Osteoblast (primary cell): ENCODE data around the gene ARID3A. TPM values are rescaled to one million over a fixed set of nuclear protein-coding genes. Genes with fewer than 3 reads are reported as not detected.
A peak's percentile ranks its signal among the peaks of the same experiment; 100 is the strongest.

Source experiments
- DNase-seq: peaks from one replicate; pipeline ENCODE4 v3.0.0; 2011; ENCODE audit warnings: low spot score, mixed read lengths; ENCODE audit not compliant: insufficient read length; ENCODE audit errors: missing footprints
- H2AFZ ChIP-seq: 2 replicates; pipeline ENCODE4 v1.6.0; 2011; ENCODE audit warnings: mild to moderate bottlenecking, low read length
- H3K27ac ChIP-seq: 2 replicates; pipeline ENCODE4 v1.5.1; 2011; ENCODE audit warnings: mild to moderate bottlenecking, low read depth, low read length, moderate library complexity
- H3K27me3 ChIP-seq: 2 replicates; pipeline ENCODE4 v1.6.0; 2012; ENCODE audit warnings: mild to moderate bottlenecking, control low read depth, inconsistent platforms, low read length, moderate library complexity; ENCODE audit not compliant: insufficient read depth
- H3K36me3 ChIP-seq: 2 replicates; pipeline ENCODE4 v1.5.1; 2011; ENCODE audit warnings: mild to moderate bottlenecking, low read length, control low read depth, moderate library complexity; ENCODE audit not compliant: insufficient read depth
- H3K4me1 ChIP-seq: 2 replicates; pipeline ENCODE4 v1.5.1; 2011; ENCODE audit warnings: mild to moderate bottlenecking, low read length, control low read depth, moderate library complexity; ENCODE audit not compliant: insufficient read depth
- H3K4me2 ChIP-seq: 2 replicates; pipeline ENCODE4 v1.6.0; 2011; ENCODE audit warnings: mild to moderate bottlenecking, low read length; ENCODE audit not compliant: insufficient read depth
- H3K4me3 ChIP-seq: fragments of 200-600 bp; sonication (generic); 3 replicates; pipeline ENCODE4 v1.5.1; 2012; ENCODE audit warnings: mild to moderate bottlenecking, low read length, inconsistent platforms; ENCODE audit not compliant: insufficient read depth
- H3K79me2 ChIP-seq: 2 replicates; pipeline ENCODE4 v1.6.0; 2012; ENCODE audit warnings: mild to moderate bottlenecking, low read length, control low read depth, inconsistent platforms; ENCODE audit not compliant: insufficient read depth
- H3K9me3 ChIP-seq: 2 replicates; pipeline ENCODE4 v1.5.1; 2011; ENCODE audit warnings: low read depth, low read length, control low read depth
- H4K20me1 ChIP-seq: 2 replicates; pipeline ENCODE4 v1.6.0; 2012; ENCODE audit warnings: mild to moderate bottlenecking, low read length, control low read depth; ENCODE audit not compliant: insufficient read depth
- total RNA-seq: library from RNA; depleted of rRNA; stranded (reverse); fragments of >200 nt; gene quantifications from 2 replicates; pipeline ENCODE4 v1.2.3, GENCODE V29; 2012
- TF ChIP-seq, protein P1 (sequence below): IDR thresholded peaks from 2 replicates; pipeline ENCODE4 v1.5.1; 2011; ENCODE audit warnings: mild to moderate bottlenecking, low read depth, low read length, moderate library complexity; ENCODE audit errors: extremely low read depth

ARID3A gene
- total RNA-seq, 1 donor = 21.7 TPM

DNA sequence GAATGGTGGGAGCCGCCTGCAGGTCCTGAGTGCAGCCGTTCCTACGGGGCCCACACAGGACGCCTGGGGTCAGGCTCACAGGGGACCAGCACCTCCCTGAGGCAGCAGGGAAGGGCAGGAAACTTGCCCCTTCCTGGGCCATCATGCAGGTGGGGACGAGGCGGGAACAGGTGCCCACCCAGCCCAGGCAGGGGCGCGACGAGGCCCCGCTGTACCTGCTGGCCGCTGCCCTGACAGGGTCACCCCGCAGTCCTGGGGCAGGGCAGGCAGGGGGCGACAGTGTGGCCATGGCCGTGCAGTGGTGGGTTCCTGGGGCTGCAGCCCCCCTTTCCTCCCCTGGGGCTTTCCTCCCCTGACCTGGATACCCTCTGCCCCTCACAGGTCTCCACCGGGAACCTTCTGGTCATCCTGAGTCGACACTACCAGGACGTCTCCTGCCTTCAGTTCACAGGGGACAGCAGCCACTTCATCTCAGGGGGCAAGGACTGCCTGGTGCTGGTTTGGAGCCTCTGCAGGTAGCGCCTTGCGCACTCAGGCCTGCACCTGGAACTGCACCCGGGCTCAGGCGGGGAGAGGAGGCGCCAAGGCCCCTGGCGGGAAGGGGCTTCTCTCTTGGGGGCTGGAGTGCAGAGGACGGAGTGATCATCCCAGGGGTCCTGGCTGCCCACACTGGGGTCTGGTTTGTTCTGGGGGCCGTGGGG is 63.7 kb downstream of the ARID3A start:
- Histone ChIP-seq H3K79me2 (peaks cover 14% of the 10 kb centered on the region), H3K4me1 (peaks cover 5% of the 10 kb centered on the region), H2AFZ (no peak overlapping the region), H3K27me3 (no peaks in the 10 kb centered on the region), H4K20me1 (peaks cover 5% of the 10 kb centered on the region), H3K27ac (no peak overlapping the region), H3K9me3 (no peaks in the 10 kb centered on the region), H3K36me3 (peaks cover 23% of the 10 kb centered on the region), H3K4me3 (no peak overlapping the region), H3K4me2 (no peak overlapping the region)
- TF ChIP-seq, protein P1, sequence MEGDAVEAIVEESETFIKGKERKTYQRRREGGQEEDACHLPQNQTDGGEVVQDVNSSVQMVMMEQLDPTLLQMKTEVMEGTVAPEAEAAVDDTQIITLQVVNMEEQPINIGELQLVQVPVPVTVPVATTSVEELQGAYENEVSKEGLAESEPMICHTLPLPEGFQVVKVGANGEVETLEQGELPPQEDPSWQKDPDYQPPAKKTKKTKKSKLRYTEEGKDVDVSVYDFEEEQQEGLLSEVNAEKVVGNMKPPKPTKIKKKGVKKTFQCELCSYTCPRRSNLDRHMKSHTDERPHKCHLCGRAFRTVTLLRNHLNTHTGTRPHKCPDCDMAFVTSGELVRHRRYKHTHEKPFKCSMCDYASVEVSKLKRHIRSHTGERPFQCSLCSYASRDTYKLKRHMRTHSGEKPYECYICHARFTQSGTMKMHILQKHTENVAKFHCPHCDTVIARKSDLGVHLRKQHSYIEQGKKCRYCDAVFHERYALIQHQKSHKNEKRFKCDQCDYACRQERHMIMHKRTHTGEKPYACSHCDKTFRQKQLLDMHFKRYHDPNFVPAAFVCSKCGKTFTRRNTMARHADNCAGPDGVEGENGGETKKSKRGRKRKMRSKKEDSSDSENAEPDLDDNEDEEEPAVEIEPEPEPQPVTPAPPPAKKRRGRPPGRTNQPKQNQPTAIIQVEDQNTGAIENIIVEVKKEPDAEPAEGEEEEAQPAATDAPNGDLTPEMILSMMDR = peak; percentile 18
- DNase-seq = no peak

DNA sequence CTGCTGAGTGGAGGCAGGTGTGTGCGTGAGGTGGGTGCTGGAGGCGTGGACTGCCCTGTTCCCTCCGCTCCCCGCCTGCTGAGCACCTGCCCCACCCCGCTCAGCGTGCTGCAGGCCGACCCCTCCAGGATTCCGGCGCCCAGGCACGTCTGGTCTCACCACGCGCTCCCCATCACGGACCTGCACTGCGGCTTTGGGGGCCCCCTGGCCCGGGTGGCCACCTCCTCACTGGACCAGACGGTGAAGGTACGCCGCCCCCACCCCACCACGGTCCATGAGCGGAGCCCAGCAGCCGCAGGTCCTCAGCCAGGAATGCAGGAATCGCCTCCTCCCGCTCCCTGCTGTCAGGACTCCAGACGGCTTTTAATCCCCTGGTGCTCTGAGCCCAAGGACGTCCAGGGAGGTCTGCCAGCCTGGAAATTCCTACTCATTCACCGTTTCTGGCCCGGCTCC is 64.3 kb downstream of the ARID3A start:
- TF ChIP-seq, protein P1 = no peak
- Histone ChIP-seq H3K36me3 (peaks cover 23% of the 10 kb centered on the region), H3K4me3 (no peak overlapping the region), H2AFZ (no peak overlapping the region), H4K20me1 (peaks cover 6% of the 10 kb centered on the region), H3K4me2 (no peak overlapping the region), H3K27ac (no peak overlapping the region), H3K9me3 (no peaks in the 10 kb centered on the region), H3K27me3 (no peaks in the 10 kb centered on the region), H3K79me2 (peaks cover 8% of the 10 kb centered on the region), H3K4me1 (no peaks in the 10 kb centered on the region)
- DNase-seq = no peak

DNA sequence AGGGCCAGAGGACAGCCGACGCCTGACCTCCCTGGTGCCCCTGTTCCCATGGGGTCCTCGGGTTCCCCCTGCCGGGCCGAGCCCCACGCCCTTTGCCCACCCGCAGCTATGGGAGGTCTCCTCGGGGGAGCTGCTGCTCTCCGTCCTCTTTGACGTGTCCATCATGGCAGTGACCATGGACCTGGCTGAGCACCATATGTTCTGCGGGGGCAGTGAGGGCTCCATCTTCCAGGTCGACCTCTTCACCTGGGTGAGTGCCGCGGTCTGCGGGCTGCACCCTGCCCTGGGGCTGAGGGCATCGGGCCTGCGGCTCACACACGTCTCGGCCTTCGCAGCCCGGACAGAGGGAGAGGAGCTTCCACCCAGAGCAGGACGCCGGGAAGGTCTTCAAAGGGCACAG is 64.9 kb downstream of the ARID3A start:
- Histone ChIP-seq H3K4me1 (no peaks in the 10 kb centered on the region), H3K4me2 (no peak overlapping the region), H3K9me3 (no peaks in the 10 kb centered on the region), H3K27ac (no peak overlapping the region), H3K4me3 (no peak overlapping the region), H3K79me2 (peaks cover 2% of the 10 kb centered on the region), H3K27me3 (peaks cover 6% of the 10 kb centered on the region), H3K36me3 (peaks cover 23% of the 10 kb centered on the region), H2AFZ (no peak overlapping the region), H4K20me1 (peaks cover 9% of the 10 kb centered on the region)
- no peak for DNase-seq
- TF ChIP-seq, protein P1 = no peak

DNA sequence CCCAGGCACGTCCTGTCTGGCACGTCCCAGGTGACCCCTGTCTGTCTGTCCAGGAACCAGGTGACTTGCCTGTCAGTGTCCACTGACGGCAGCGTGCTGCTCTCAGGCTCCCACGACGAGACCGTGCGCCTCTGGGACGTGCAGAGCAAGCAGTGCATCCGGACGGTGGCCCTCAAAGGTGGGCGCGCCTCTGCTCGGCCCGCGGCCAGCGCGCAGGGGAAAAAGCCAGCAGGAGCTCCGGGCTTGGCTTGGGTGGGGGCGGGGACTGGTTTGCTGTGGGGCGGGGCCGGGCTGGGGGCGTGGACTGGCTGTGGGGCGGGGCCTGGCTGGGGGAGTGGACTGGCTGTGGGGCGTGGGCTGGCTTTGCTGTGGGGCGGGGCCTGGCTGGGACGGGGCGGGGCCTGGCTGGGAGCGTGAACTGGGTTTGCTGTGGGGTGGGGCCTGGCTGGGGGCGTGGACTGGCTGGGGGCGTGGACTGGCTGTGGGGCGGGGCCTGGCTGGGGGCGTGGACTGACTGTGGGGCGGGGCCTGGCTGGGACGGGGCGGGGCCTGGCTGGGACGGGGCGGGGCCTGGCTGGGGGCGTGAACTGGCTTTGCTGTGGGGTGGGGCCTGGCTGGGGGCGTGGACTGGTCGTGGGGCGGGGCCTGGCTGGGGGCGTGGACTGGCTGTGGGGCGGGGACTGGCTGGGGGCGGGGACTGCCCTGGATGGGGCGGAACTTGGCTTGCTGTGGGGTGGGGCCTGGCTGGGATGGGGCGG is 65.5 kb downstream of the ARID3A start:
- Histone ChIP-seq H3K79me2 (no peaks in the 10 kb centered on the region), H3K36me3 (peaks cover 19% of the 10 kb centered on the region), H2AFZ (no peak overlapping the region), H3K27ac (no peak overlapping the region), H3K4me3 (no peak overlapping the region), H3K4me1 (peaks cover 4% of the 10 kb centered on the region), H3K9me3 (no peaks in the 10 kb centered on the region), H3K27me3 (peaks cover 12% of the 10 kb centered on the region), H4K20me1 (peaks cover 6% of the 10 kb centered on the region), H3K4me2 (no peak overlapping the region)
- TF ChIP-seq, protein P1 = no peak
- DNase-seq = peak; percentile 93
